Adrenal gland (tissue), 12 donors: ENCODE results near the gene EIPR1. TPM values are rescaled to one million over a fixed set of nuclear protein-coding genes. Genes with fewer than 3 reads are reported as not detected.

Experiments used
- DNase-seq, 7 donors: peaks; one replicate each; pipeline ENCODE4 v3.0.0-alpha.2; 2019 to 2020
- H3K27ac ChIP-seq, 5 donors: fragments of 200-600 bp; sonication (generic) in 4 of 5; 1 replicate in 3 of 5; 2 replicates in 2 of 5; pipeline versions ENCODE4 v1.5.1 to v1.8.0; 2016 to 2020; ENCODE audit warnings: mild to moderate bottlenecking in 1 of 5
- H3K27me3 ChIP-seq: fragments of 200-600 bp; 2 replicates; pipeline ENCODE4 v1.8.0; 2021
- H3K36me3 ChIP-seq, 2 donors: fragments of 200-600 bp; replicated peaks in 1 of 2; 1 replicate in 1 of 2; 2 replicates in 1 of 2; pipeline versions ENCODE4 v1.5.1 to v1.8.0; 2018 to 2022
- H3K4me1 ChIP-seq, 2 donors: fragments of 200-600 bp; replicated peaks in 1 of 2; 1 replicate in 1 of 2; 2 replicates in 1 of 2; pipeline versions ENCODE4 v1.5.1 to v1.8.0; 2018 to 2021
- H3K4me3 ChIP-seq, 4 donors: fragments of 200-600 bp; sonication (generic) in 3 of 4; one replicate each; pipeline ENCODE4 v1.5.1; 2016 to 2018
- H3K9me3 ChIP-seq, 3 donors: fragments of 200-600 bp; sonication (generic) in 1 of 3; replicated peaks in 1 of 3; 1 replicate in 2 of 3; 2 replicates in 1 of 3; pipeline versions ENCODE4 v1.5.1 to v1.8.0; 2016 to 2021
- CTCF ChIP-seq, 6 experiments: fragments of 450-650 bp in 4 of 6; fragments of 200-600 bp in 2 of 6; sonication (generic) in 1 of 6; IDR thresholded peaks; 1 replicate in 5 of 6; 2 replicates in 1 of 6; pipeline versions ENCODE4 v1.5.1 to v1.8.0; 2016 to 2021; ENCODE audit warnings: antibody characterized with exemption in 6 of 6, mild to moderate bottlenecking in 2 of 6, moderate library complexity in 1 of 6
- POLR2A ChIP-seq, 2 donors: fragments of 450-650 bp; IDR thresholded peaks; one replicate each; pipeline ENCODE4 v1.6.1; 2017; ENCODE audit warnings: antibody characterized with exemption in 2 of 2, mild to moderate bottlenecking in 2 of 2, moderate library complexity in 1 of 2
- WGBS, 4 donors: extraction: QIAGEN DNeasy Blood & Tissue Kit in 2 of 4; methylation state at CpG; one replicate each; pipeline versions ENCODE4 v1.1.5 to v1.1.7; 2013 to 2017; 5-methylcytosine and 5-hydroxymethylcytosine counted together
- intact Hi-C, 2 donors: fragments of 100-400 bp; cut with DNase I; formaldehyde crosslinking; loops; one replicate each; pipeline versions ENCODE4 v1.14.1 to v1.15.0; 2022 to 2023
- polyA plus RNA-seq, 3 donors: library from polyadenylated mRNA; stranded (reverse); fragments of 200-250 nt in 2 of 3; fragments of 350-450 nt in 1 of 3; fragmentation: Illumina TruSeq in 1 of 3; extraction: RNeasy Lipid Tissue Mini Kit (QIAGEN cat#74804) in 1 of 3; gene quantifications; one replicate each; pipeline ENCODE4 v1.2.3, GENCODE V29; 2013 to 2014
- total RNA-seq, 9 donors: library from RNA; depleted of rRNA in 4 of 9; stranded (reverse); fragments of >200 nt in 4 of 9; fragments of 120-200 nt in 1 of 9; fragmentation: NEBNext Ultra II Directional in 1 of 9; extraction: Animal tissue kit (Norgen Biotek cat#: 25700) in 1 of 9; gene quantifications; one replicate each; pipeline versions ENCODE4 v1.1.0 to v1.2.4, GENCODE V29; 2013 to 2023
- donor health status: healthy with polysubstance abuse.
- donor health status: Bipolar disorder and iron deficiency.
- donor health status: DM: yes; HTN: yes; CAD: no.
- donor health status: DM: no; HTN: no; CAD: no.
- donor health status: DM: no; HTN: no; CAD: no.
- donor health status: DM: yes; HTN: yes; CAD: no.

The EIPR1 gene
- total and polyA plus RNA-seq, 12 donors: 10.3 to 37.9 (median 28.5) TPM

DNA sequence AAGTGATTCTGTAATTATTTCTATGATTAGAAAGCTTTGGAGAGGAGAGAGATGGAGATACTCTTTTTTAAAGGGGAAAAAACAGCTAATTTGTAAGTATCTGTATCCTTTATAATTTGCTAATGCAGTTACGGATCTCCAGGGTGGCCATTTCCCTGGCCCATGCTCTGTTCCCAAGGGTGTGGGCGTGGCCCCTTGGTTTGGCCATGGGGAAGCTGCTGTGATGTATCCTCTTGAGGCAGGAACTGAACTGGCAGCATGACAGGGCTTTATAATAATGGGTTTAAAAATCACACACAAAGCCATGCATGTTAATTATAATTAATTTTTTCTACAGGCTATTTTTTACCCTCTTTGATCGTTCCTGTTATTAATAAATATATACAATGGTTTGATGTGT is 28.9 kb upstream of the EIPR1 start:
- H3K9me3 ChIP-seq: no peaks in the 10 kb centered on the region
- intact Hi-C loops: no loop called here
- H3K4me1 ChIP-seq: peaks cover 7 to 23% of the 10 kb centered on the region in 2 donors
- peaks cover 0 to 16% of the 10 kb centered on the region in 2 donors for H3K36me3 ChIP-seq
- H3K27ac ChIP-seq: no peak overlapping the region
- H3K27me3 ChIP-seq: no peaks in the 10 kb centered on the region
- TF ChIP-seq POLR2A (IDR thresholded peaks at IDR 0.05): no peak
- no peak for TF ChIP-seq CTCF (IDR thresholded peaks at IDR 0.05)
- no peak overlapping the region for H3K4me3 ChIP-seq
- DNase-seq: no peak
- 76 to 87% (median 82%) methylated on average over 3 of the region's 3 CpGs for WGBS, 4 donors

GRCh38 chr2:3405876-3406275 is 28.3 kb upstream of the EIPR1 start:
- peaks cover 7 to 23% of the 10 kb centered on the region in 2 donors for H3K4me1 ChIP-seq
- H3K27ac ChIP-seq: peak overlapping the region in 1 of 5 donors; percentile 29
- no peaks in the 10 kb centered on the region for H3K9me3 ChIP-seq
- intact Hi-C loops: no loop called here
- DNase-seq: peak in 1 of 7 donors; percentile 55
- no peak overlapping the region for H3K4me3 ChIP-seq
- 81 to 95% (median 84%) methylated on average over 7 of the region's 7 CpGs for WGBS, 4 donors
- H3K27me3 ChIP-seq: no peaks in the 10 kb centered on the region
- TF ChIP-seq CTCF (IDR thresholded peaks at IDR 0.05) (no peak), POLR2A (IDR thresholded peaks at IDR 0.05) (no peak)
- H3K36me3 ChIP-seq: peaks cover 0 to 21% of the 10 kb centered on the region in 2 donors

GRCh38 chr2:3405307-3405706 is 27.7 kb upstream of the EIPR1 start:
- intact Hi-C loops: no loop called here
- Histone ChIP-seq H3K27ac (peak overlapping the region in 1 of 5 donors; percentile 10), H3K36me3 (peaks cover 0 to 26% of the 10 kb centered on the region in 2 donors), H3K4me1 (peaks cover 7 to 26% of the 10 kb centered on the region in 2 donors), H3K4me3 (no peak overlapping the region), H3K27me3 (no peaks in the 10 kb centered on the region), H3K9me3 (no peaks in the 10 kb centered on the region)
- 79 to 92% (median 89%) methylated on average over 6 of the region's 6 CpGs for WGBS, 4 donors
- TF ChIP-seq CTCF (IDR thresholded peaks at IDR 0.05) (no peak), POLR2A (IDR thresholded peaks at IDR 0.05) (no peak)
- DNase-seq: no peak

GRCh38 chr2:3404349-3404894 is 26.8 kb upstream of the EIPR1 start:
- peak in 1 of 7 donors; percentile 53 for DNase-seq
- intact Hi-C loops: no loop called here
- Histone ChIP-seq H3K27ac (peak overlapping the region in 3 of 5 donors; percentile 2 to 73 (median 14)), H3K4me1 (peaks cover 7 to 32% of the 10 kb centered on the region in 2 donors), H3K9me3 (no peaks in the 10 kb centered on the region), H3K4me3 (no peak overlapping the region), H3K27me3 (no peaks in the 10 kb centered on the region), H3K36me3 (peaks cover 0 to 26% of the 10 kb centered on the region in 2 donors)
- no peak for TF ChIP-seq CTCF (IDR thresholded peaks at IDR 0.05)
- TF ChIP-seq POLR2A (IDR thresholded peaks at IDR 0.05): no peak
- 72 to 84% (median 79%) methylated on average over 11 of the region's 11 CpGs for WGBS, 4 donors
